RWPE1 (cell line): ENCODE measurements around the gene TUBA3E.
"Not testable (repeated sequence)": the region's sequence is repeated elsewhere in the genome, so short reads cannot be mapped to it uniquely, and the experiment has no call there.

Source experiments
- CTCF ChIA-PET: fragments of 350-600 bp; sonication (Branson Sonifier 250); formaldehyde crosslinking; extraction: SDS; loops from one replicate; lab custom pipeline; 2021; lab: Yijun Ruan, JAX
- POLR2A ChIA-PET: fragments of 400-600 bp; formaldehyde crosslinking; extraction: SDS; loops from one replicate; lab custom pipeline; 2020; ENCODE audit warnings: antibody characterized with exemption; ENCODE audit not compliant: low non-redundant PET; lab: Yijun Ruan, JAX
- DNase-seq: peaks from one replicate; pipeline ENCODE4 v3.0.0; 2012; ENCODE audit warnings: low spot score
- H3K27ac ChIP-seq: fragments of 450-650 bp; 2 replicates; pipeline ENCODE4 v1.5.1; 2017
- TF ChIP-seq, protein P1 (sequence below): fragments of 450-650 bp; conservative IDR thresholded peaks from 2 replicates; pipeline ENCODE4 v1.5.1; 2017; ENCODE audit warnings: low read depth, mild to moderate bottlenecking

Gene TUBA3E

GRCh38 chr2:130231656-130232055 is 33.4 kb upstream of the TUBA3E start:
- no peak overlapping the region for H3K27ac ChIP-seq
- no peak for DNase-seq
- TF ChIP-seq, protein P1, sequence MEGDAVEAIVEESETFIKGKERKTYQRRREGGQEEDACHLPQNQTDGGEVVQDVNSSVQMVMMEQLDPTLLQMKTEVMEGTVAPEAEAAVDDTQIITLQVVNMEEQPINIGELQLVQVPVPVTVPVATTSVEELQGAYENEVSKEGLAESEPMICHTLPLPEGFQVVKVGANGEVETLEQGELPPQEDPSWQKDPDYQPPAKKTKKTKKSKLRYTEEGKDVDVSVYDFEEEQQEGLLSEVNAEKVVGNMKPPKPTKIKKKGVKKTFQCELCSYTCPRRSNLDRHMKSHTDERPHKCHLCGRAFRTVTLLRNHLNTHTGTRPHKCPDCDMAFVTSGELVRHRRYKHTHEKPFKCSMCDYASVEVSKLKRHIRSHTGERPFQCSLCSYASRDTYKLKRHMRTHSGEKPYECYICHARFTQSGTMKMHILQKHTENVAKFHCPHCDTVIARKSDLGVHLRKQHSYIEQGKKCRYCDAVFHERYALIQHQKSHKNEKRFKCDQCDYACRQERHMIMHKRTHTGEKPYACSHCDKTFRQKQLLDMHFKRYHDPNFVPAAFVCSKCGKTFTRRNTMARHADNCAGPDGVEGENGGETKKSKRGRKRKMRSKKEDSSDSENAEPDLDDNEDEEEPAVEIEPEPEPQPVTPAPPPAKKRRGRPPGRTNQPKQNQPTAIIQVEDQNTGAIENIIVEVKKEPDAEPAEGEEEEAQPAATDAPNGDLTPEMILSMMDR: no peak
- CTCF ChIA-PET: no interaction called here
- POLR2A ChIA-PET: no interaction called here

DNA sequence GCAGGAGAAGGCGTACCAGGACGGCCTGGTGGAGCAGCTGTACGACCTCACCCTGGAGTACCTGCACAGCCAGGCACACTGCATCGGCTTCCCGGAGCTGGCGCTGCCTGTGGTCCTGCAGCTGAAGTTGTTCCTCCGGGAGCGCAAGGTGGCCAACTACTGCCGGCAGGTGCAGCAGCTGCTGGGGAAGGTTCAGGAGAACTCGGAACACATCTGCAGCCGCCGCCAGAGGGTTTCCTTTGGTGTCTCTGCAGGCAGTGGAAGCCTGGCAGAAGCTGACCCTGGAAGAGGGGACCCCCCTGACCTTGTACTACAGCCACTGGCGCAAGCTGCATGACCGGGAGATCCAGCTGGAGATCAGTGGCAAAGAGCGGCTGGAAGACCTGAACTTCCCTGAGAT is 32.7 kb upstream of the TUBA3E start:
- H3K27ac ChIP-seq, CTCF ChIA-PET, POLR2A ChIA-PET, DNase-seq: not testable (repeated sequence)

- CTCF ChIA-PET, DNase-seq, H3K27ac ChIP-seq, POLR2A ChIA-PET: not testable (repeated sequence)
Observed at GRCh38 chr2:130230376-130230775, 32.1 kb upstream of the TUBA3E start.

DNA sequence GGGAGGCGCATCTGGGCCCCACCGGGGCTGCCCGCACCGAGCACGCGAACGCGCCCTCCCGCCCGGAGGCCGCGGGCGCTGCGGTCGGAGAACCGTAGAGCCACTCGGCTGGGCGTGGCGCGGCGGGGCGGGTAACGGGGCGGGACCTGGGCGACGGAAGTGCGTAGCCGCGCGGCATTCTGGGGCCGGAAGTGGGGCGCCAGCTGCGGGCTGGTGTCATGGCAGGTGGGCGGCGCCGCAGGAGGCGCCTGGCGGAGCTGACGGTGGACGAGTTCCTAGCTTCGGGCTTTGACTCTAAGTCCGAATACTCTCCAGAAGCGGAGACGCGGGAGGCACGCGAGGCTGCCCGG is 30.9 kb upstream of the TUBA3E start:
- peak; percentile 76 for DNase-seq
- ChIA-PET POLR2A (interaction anchor here (0.6 kb wide), 1 partner anchor 24 kb away, joined by 4 read pairs; no protein-coding TSS in a partner anchor), CTCF (interaction anchor here (0.6 kb wide), 1 partner anchor 66 kb away, joined by 4 read pairs; no protein-coding TSS in a partner anchor)
- H3K27ac ChIP-seq: peak overlapping the region; percentile 50

DNA sequence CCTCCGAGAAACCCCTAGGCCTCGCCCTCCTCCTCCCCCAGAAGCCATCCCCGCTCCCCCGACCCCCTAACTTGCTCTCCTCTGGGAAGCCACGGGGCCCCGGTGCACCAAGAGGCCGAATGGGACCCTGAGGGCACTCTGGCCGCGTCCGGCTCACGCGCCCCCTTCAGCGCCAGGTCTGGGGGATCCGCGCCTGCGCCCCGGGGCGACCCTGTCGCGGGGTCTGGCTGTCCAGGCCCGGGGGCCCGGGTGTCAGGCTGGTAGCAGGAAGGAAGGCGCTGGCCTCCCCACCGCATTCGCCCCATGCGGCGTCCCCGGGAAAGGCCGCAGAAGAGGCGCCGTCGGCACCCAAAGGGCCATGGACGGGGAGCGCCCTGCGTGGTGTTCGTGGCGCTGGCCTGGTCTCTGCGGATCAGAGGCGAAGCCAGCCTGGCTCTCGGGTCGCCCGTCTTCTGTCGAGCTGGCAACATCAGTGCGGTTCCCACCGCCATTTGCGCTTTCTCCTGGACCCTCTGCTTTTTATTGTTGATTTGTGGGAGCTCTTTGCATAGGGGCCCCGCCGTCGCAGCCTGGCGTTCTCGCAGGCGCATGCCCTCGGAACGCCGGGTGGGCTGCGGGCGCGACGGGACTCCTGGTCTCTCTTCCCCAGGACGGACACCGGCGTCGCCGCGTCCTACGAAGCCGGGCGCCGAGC is 30.4 kb upstream of the TUBA3E start:
- DNase-seq, POLR2A ChIA-PET: not testable (repeated sequence)
- CTCF ChIA-PET: interaction anchor here (0.6 kb wide), 1 partner anchor 67 kb away, joined by 4 read pairs; no protein-coding TSS in a partner anchor
- H3K27ac ChIP-seq: peak overlapping the region; percentile 50

DNA sequence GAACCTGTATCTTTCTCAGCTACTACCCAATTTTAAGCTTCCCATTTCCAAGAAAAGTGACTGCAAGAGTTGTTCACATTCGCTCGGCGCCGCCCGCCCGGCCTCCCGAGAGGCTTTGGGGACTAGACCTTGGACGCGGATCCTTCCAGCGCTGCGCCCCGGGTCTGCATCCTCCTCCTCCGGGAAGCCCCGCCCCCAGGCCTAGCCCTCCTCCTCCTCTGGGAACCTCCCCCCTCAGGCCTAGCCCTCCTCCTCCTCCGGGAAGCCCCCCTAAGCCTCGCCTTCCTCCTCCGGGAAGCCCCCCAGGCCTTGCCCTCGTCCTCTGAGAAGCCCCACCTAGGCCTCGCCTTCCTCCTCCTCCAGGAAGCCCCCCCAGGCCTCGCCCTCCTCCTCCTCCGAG is 29.8 kb upstream of the TUBA3E start:
- CTCF ChIA-PET, DNase-seq, H3K27ac ChIP-seq, POLR2A ChIA-PET: not testable (repeated sequence)

GRCh38 chr2:130222523-130222922 is 24.3 kb upstream of the TUBA3E start:
- H3K27ac ChIP-seq, CTCF ChIA-PET, DNase-seq, POLR2A ChIA-PET: not testable (repeated sequence)

GRCh38 chr2:130220505-130220904 is 22.3 kb upstream of the TUBA3E start:
- CTCF ChIA-PET, DNase-seq, H3K27ac ChIP-seq, POLR2A ChIA-PET: not testable (repeated sequence)

DNA sequence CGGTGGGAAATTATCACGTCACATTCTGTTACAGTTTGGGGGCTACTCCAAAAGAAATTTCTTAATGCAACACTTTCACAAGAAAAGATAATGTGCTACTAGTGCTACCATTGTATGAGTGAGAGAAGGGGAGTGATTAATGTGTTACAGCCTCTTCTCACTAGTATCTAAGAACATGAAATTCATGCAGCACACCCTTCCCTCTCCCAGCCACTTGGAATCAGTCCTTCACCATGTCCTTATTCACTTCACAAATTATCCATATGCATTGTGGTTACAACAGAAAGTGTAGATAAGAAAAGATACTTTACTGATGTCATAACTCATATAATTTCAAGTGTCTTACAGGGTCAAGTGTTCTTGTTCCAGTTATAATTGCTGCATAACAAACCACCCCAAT is 20.9 kb upstream of the TUBA3E start:
- CTCF ChIA-PET, POLR2A ChIA-PET, H3K27ac ChIP-seq, DNase-seq: not testable (repeated sequence)

GRCh38 chr2:130207051-130207450 is 8.8 kb upstream of the TUBA3E start:
- DNase-seq, CTCF ChIA-PET, H3K27ac ChIP-seq, POLR2A ChIA-PET: not testable (repeated sequence)

GRCh38 chr2:130203150-130203549 is 4.9 kb upstream of the TUBA3E start:
- H3K27ac ChIP-seq, POLR2A ChIA-PET, CTCF ChIA-PET, DNase-seq: not testable (repeated sequence)

GRCh38 chr2:130202518-130202917 is 4.3 kb upstream of the TUBA3E start:
- CTCF ChIA-PET, POLR2A ChIA-PET, H3K27ac ChIP-seq, DNase-seq: not testable (repeated sequence)

GRCh38 chr2:130196052-130196451 is 2.2 kb downstream of the TUBA3E start:
- POLR2A ChIA-PET, H3K27ac ChIP-seq, DNase-seq, CTCF ChIA-PET: not testable (repeated sequence)

DNA sequence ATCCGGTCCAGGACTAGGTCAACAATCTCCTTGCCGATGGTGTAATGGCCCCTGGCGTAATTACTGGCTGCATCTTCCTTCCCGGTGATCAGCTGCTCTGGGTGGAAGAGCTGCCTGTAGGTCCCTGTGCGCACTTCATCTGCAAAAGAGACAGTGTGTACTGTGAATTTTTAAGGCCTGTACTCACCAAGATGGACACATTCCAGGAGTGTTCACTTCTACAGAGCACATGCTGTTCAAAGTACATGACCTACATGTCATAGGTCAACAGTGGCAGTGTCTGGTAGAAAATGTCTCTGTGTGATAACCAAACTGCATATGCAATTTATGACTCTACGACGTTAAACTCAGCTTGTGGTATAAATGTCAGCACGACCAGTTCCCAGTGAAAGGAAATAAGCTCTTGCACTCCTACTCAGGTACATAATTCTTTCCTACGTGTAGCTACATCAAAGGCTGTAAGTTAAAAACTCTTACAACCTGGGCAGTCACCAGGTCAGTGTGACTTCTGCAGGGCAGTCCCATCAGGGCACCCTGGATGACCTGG is 3.1 kb downstream of the TUBA3E start:
- H3K27ac ChIP-seq, CTCF ChIA-PET, DNase-seq, POLR2A ChIA-PET: not testable (repeated sequence)

DNA sequence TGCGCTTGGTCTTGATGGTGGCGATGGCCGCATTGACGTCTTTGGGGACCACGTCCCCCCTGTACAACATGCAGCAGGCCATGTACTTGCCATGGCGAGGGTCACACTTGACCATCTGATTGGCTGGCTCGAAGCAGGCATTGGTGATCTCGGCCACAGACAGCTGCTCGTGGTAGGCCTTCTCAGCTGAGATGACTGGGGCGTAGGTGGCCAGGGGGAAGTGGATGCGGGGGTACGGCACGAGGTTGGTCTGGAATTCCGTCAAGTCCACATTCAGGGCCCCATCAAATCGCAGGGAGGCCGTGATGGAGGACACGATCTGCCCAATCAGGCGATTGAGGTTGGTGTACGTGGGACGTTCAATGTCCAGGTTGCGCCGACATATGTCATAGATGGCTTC is 4.4 kb downstream of the TUBA3E start:
- DNase-seq, H3K27ac ChIP-seq, CTCF ChIA-PET, POLR2A ChIA-PET: not testable (repeated sequence)

GRCh38 chr2:130192451-130192850 is 5.8 kb downstream of the TUBA3E start:
- DNase-seq, H3K27ac ChIP-seq, POLR2A ChIA-PET: not testable (repeated sequence)
- CTCF ChIA-PET: interaction anchor here (0.6 kb wide), 1 partner anchor 150 kb away, joined by 3 read pairs; the partner anchor contains the start of gene IMP4
